Large intestine (tissue), 3 donors: ENCODE data around the gene DAAM1. TPM values are rescaled to one million over a fixed set of nuclear protein-coding genes. Genes with fewer than 3 reads are reported as not detected.

Experiments used
- DNase-seq, 2 donors: peaks; one replicate each; pipeline versions ENCODE4 v3.0.0 to v3.0.0-alpha.2; 2013
- H3K27ac ChIP-seq: one replicate; pipeline ENCODE4 v1.5.1; 2013; ENCODE audit warnings: low read length
- H3K27me3 ChIP-seq: 2 replicates; pipeline ENCODE4 v1.6.1; 2013; ENCODE audit warnings: low read length; ENCODE audit not compliant: control insufficient read depth, insufficient read depth
- H3K36me3 ChIP-seq: 2 replicates; pipeline ENCODE4 v1.6.1; 2013; ENCODE audit warnings: low read length; ENCODE audit not compliant: control insufficient read depth, insufficient read depth
- H3K4me1 ChIP-seq: one replicate; pipeline ENCODE4 v1.6.1; 2013; ENCODE audit warnings: low read length; ENCODE audit not compliant: control insufficient read depth, insufficient read depth
- H3K4me3 ChIP-seq: one replicate; pipeline ENCODE4 v1.5.1; 2013; ENCODE audit warnings: low read length
- H3K9me3 ChIP-seq: one replicate; pipeline ENCODE4 v1.6.1; 2013; ENCODE audit warnings: mild to moderate bottlenecking, low read depth, low read length, moderate library complexity; ENCODE audit not compliant: control insufficient read depth
- WGBS: methylation state at CpG from one replicate; pipeline ENCODE4 v1.1.5; 2013; ENCODE audit warnings: low lambda C conversion rate; ENCODE audit not compliant: insufficient coverage; 5-methylcytosine and 5-hydroxymethylcytosine counted together
- polyA plus RNA-seq: library from polyadenylated mRNA; unstranded; fragments of 120-200 nt; gene quantifications from one replicate; pipeline ENCODE4 v1.2.1, GENCODE V29; 2013

The DAAM1 gene
- polyA plus RNA-seq, 1 donor: 37.9 TPM

- Histone ChIP-seq H3K27me3 (no peaks in the 10 kb centered on the region), H3K4me3 (no peak overlapping the region), H3K9me3 (peaks cover 5% of the 10 kb centered on the region), H3K4me1 (peaks cover 17% of the 10 kb centered on the region), H3K36me3 (no peaks in the 10 kb centered on the region), H3K27ac (peak overlapping the region; percentile 76)
- DNase-seq: peak; percentile 69 to 85
- 0% methylated on average over 3 of the region's 6 CpGs for WGBS
These were observed 218.2 kb downstream of the DAAM1 start for GRCh38 chr14:59406454-59407245.

GRCh38 chr14:59407246-59408010, 219.0 kb downstream of the DAAM1 start:
- H3K36me3 ChIP-seq: no peaks in the 10 kb centered on the region
- H3K27ac ChIP-seq: peak overlapping the region; percentile 76
- H3K9me3 ChIP-seq: peaks cover 5% of the 10 kb centered on the region
- H3K27me3 ChIP-seq: no peaks in the 10 kb centered on the region
- H3K4me1 ChIP-seq: peaks cover 17% of the 10 kb centered on the region
- H3K4me3 ChIP-seq: no peak overlapping the region
- peak in 1 of 2 donors; percentile 30 for DNase-seq
- no CpG with 5 or more reads among the region's 4 CpGs for WGBS

GRCh38 chr14:59415836-59416602, 227.6 kb downstream of the DAAM1 start:
- Histone ChIP-seq H3K4me1 (peaks cover 4% of the 10 kb centered on the region), H3K4me3 (no peak overlapping the region), H3K27ac (no peak overlapping the region), H3K36me3 (no peaks in the 10 kb centered on the region), H3K27me3 (no peaks in the 10 kb centered on the region), H3K9me3 (no peaks in the 10 kb centered on the region)
- no peak for DNase-seq
- 100% methylated on average over 1 of the region's 5 CpGs for WGBS

- no CpG with 5 or more reads among the region's 6 CpGs for WGBS
- Histone ChIP-seq H3K36me3 (no peaks in the 10 kb centered on the region), H3K27ac (no peak overlapping the region), H3K27me3 (no peaks in the 10 kb centered on the region), H3K4me3 (no peak overlapping the region), H3K9me3 (no peaks in the 10 kb centered on the region), H3K4me1 (peaks cover 4% of the 10 kb centered on the region)
- DNase-seq: no peak
These were observed 228.8 kb downstream of the DAAM1 start for GRCh38 chr14:59417311-59417710.

GRCh38 chr14:59419303-59419702, 230.8 kb downstream of the DAAM1 start:
- peak in 1 of 2 donors; percentile 65 for DNase-seq
- no peaks in the 10 kb centered on the region for H3K9me3 ChIP-seq
- no peaks in the 10 kb centered on the region for H3K27me3 ChIP-seq
- no peak overlapping the region for H3K27ac ChIP-seq
- no peaks in the 10 kb centered on the region for H3K36me3 ChIP-seq
- H3K4me3 ChIP-seq: no peak overlapping the region
- H3K4me1 ChIP-seq: peaks cover 4% of the 10 kb centered on the region
- WGBS: no CpG with 5 or more reads among the region's 2 CpGs
